ENCODE measurements around the gene TMTC1.

The TMTC1 gene

GRCh38 chr12:29734305-29734704 is 49.4 kb downstream of the TMTC1 start:
- TF ChIP-seq NFIC (IDR thresholded peaks at IDR 0.05) = no peak
- no peak for TF ChIP-seq RAD21 (IDR thresholded peaks at IDR 0.05; ENCODE audit: low read depth)
- no peak for TF ChIP-seq USF1 (IDR thresholded peaks at IDR 0.05)
- no peak for TF ChIP-seq YY1 (IDR thresholded peaks at IDR 0.05; ENCODE audit: low read depth)
- TF ChIP-seq MAX (IDR thresholded peaks at IDR 0.05) = no peak
- TF ChIP-seq FOXM1 (IDR thresholded peaks at IDR 0.05; ENCODE audit: borderline replicate concordance, low read depth) = no peak
- TF ChIP-seq EGR1 (IDR thresholded peaks at IDR 0.05) = no peak
- no peak for TF ChIP-seq ZBTB7A (IDR thresholded peaks at IDR 0.05; ENCODE audit: low read depth)
- TF ChIP-seq CEBPB (IDR thresholded peaks at IDR 0.05) = no peak
- TF ChIP-seq REST (IDR thresholded peaks at IDR 0.05; ENCODE audit: low read depth) = no peak
- TF ChIP-seq EP300 (IDR thresholded peaks at IDR 0.05; ENCODE audit: borderline replicate concordance) = no peak
- TF ChIP-seq CREB1 (IDR thresholded peaks at IDR 0.05; ENCODE audit: low read depth) = no peak
- no peak for TF ChIP-seq TCF12 (IDR thresholded peaks at IDR 0.05; ENCODE audit: low read depth)
- TF ChIP-seq TAF1 (IDR thresholded peaks at IDR 0.05; ENCODE audit: low read depth) = no peak
- no peak for TF ChIP-seq TEAD4 (IDR thresholded peaks at IDR 0.05)

- TF ChIP-seq RAD21 (IDR thresholded peaks at IDR 0.05; ENCODE audit: low read depth) = no peak
- no peak for TF ChIP-seq TAF1 (IDR thresholded peaks at IDR 0.05; ENCODE audit: low read depth)
- TF ChIP-seq USF1 (IDR thresholded peaks at IDR 0.05) = no peak
- TF ChIP-seq TEAD4 (IDR thresholded peaks at IDR 0.05) = no peak
- no peak for TF ChIP-seq CREB1 (IDR thresholded peaks at IDR 0.05; ENCODE audit: low read depth)
- no peak for TF ChIP-seq CEBPB (IDR thresholded peaks at IDR 0.05)
- TF ChIP-seq MAX (IDR thresholded peaks at IDR 0.05) = no peak
- TF ChIP-seq TCF12 (IDR thresholded peaks at IDR 0.05; ENCODE audit: low read depth) = no peak
- no peak for TF ChIP-seq YY1 (IDR thresholded peaks at IDR 0.05; ENCODE audit: low read depth)
- TF ChIP-seq FOXM1 (IDR thresholded peaks at IDR 0.05; ENCODE audit: borderline replicate concordance, low read depth) = no peak
- TF ChIP-seq EGR1 (IDR thresholded peaks at IDR 0.05) = no peak
- TF ChIP-seq ZBTB7A (IDR thresholded peaks at IDR 0.05; ENCODE audit: low read depth) = no peak
- no peak for TF ChIP-seq REST (IDR thresholded peaks at IDR 0.05; ENCODE audit: low read depth)
- no peak for TF ChIP-seq NFIC (IDR thresholded peaks at IDR 0.05)
- TF ChIP-seq EP300 (IDR thresholded peaks at IDR 0.05; ENCODE audit: borderline replicate concordance) = no peak
Observed at GRCh38 chr12:29733501-29733900, 50.2 kb downstream of the TMTC1 start.

GRCh38 chr12:29733060-29733459 is 50.7 kb downstream of the TMTC1 start:
- TF ChIP-seq YY1 (IDR thresholded peaks at IDR 0.05; ENCODE audit: low read depth) (no peak), USF1 (IDR thresholded peaks at IDR 0.05) (no peak), TEAD4 (IDR thresholded peaks at IDR 0.05) (no peak), TCF12 (IDR thresholded peaks at IDR 0.05; ENCODE audit: low read depth) (no peak)

- TF ChIP-seq MAX (IDR thresholded peaks at IDR 0.05) = no peak
- TF ChIP-seq RAD21 (IDR thresholded peaks at IDR 0.05; ENCODE audit: low read depth) = no peak
- no peak for TF ChIP-seq TAF1 (IDR thresholded peaks at IDR 0.05; ENCODE audit: low read depth)
- TF ChIP-seq CREB1 (IDR thresholded peaks at IDR 0.05; ENCODE audit: low read depth) = no peak
- TF ChIP-seq ZBTB7A (IDR thresholded peaks at IDR 0.05; ENCODE audit: low read depth) = no peak
- TF ChIP-seq USF1 (IDR thresholded peaks at IDR 0.05) = no peak
Observed at GRCh38 chr12:29732593-29732992, 51.1 kb downstream of the TMTC1 start.

- TF ChIP-seq ZBTB7A (IDR thresholded peaks at IDR 0.05; ENCODE audit: low read depth) (no peak), MAX (IDR thresholded peaks at IDR 0.05) (no peak), USF1 (IDR thresholded peaks at IDR 0.05) (no peak), RAD21 (IDR thresholded peaks at IDR 0.05; ENCODE audit: low read depth) (no peak), TCF12 (IDR thresholded peaks at IDR 0.05; ENCODE audit: low read depth) (no peak), REST (IDR thresholded peaks at IDR 0.05; ENCODE audit: low read depth) (no peak), EGR1 (IDR thresholded peaks at IDR 0.05) (no peak), EP300 (IDR thresholded peaks at IDR 0.05; ENCODE audit: borderline replicate concordance) (no peak)
Observed at GRCh38 chr12:29732191-29732590, 51.6 kb downstream of the TMTC1 start.
